HL-60 (cell line): ENCODE measurements around the gene TRPM4.

Source experiments
- DNase-seq, 2 experiments: peaks; one replicate each; pipeline ENCODE4 v3.0.0-alpha.2; 2010 to 2020; ENCODE audit warnings: low read depth in 1 of 2, low spot score in 1 of 2
- H3K27ac ChIP-seq: fragments of 250-450 bp; sonication (Bioruptor Pico); replicated peaks from 2 replicates; pipeline ENCODE4 v1.5.1; 2020; ENCODE audit warnings: mild to moderate bottlenecking, moderate library complexity
- H3K27me3 ChIP-seq: fragments of 250-450 bp; sonication (Bioruptor Pico); 2 replicates; pipeline ENCODE4 v1.5.1; 2021; ENCODE audit warnings: mild to moderate bottlenecking, moderate library complexity; ENCODE audit not compliant: insufficient read depth, poor library complexity, severe bottlenecking
- H3K4me3 ChIP-seq: replicated peaks from 2 replicates; pipeline ENCODE4 v1.5.1; 2011; ENCODE audit warnings: mild to moderate bottlenecking, control low read depth, low read length; ENCODE audit not compliant: insufficient read depth
- CTCF ChIP-seq: IDR thresholded peaks from one replicate; pipeline ENCODE4 v1.5.1; 2011; ENCODE audit warnings: low read length, control low read depth, inconsistent platforms; ENCODE audit not compliant: insufficient read depth
- GABPA ChIP-seq: IDR thresholded peaks from 2 replicates; pipeline ENCODE4 v1.6.1; 2012; ENCODE audit warnings: low read depth
- POLR2AphosphoS5 ChIP-seq: IDR thresholded peaks from 2 replicates; pipeline ENCODE4 v1.6.1; 2012; ENCODE audit warnings: low read depth
- REST ChIP-seq: IDR thresholded peaks from 2 replicates; pipeline ENCODE4 v1.6.1; 2012; ENCODE audit warnings: low read depth; ENCODE audit not compliant: insufficient replicate concordance
- SPI1 ChIP-seq: IDR thresholded peaks from 2 replicates; pipeline ENCODE4 v1.6.1; 2012; ENCODE audit warnings: low read depth, mild to moderate bottlenecking, borderline replicate concordance

TRPM4 gene

GRCh38 chr19:49189259-49189658 is 31.7 kb downstream of the TRPM4 start:
- Histone ChIP-seq H3K4me3 (no peak overlapping the region), H3K27ac (no peak overlapping the region)
- TF ChIP-seq REST (no peak), SPI1 (no peak), CTCF (no peak), POLR2AphosphoS5 (no peak), GABPA (peak; percentile 43)

GRCh38 chr19:49190781-49191180 is 33.2 kb downstream of the TRPM4 start:
- no peak overlapping the region for H3K4me3 ChIP-seq
- TF ChIP-seq SPI1 (no peak), GABPA (no peak)
- H3K27me3 ChIP-seq: no peaks in the 10 kb centered on the region
- DNase-seq: no peak
- H3K27ac ChIP-seq: no peak overlapping the region

More at GRCh38 chr19:49189259-49189658, 31.7 kb downstream of the TRPM4 start:
- H3K27me3 ChIP-seq: no peaks in the 10 kb centered on the region
- no peak for DNase-seq

GRCh38 chr19:49193822-49194394 is 36.3 kb downstream of the TRPM4 start:
- Histone ChIP-seq H3K27ac (no peak overlapping the region), H3K27me3 (no peaks in the 10 kb centered on the region), H3K4me3 (no peak overlapping the region)
- no peak for DNase-seq
- no peak for TF ChIP-seq POLR2AphosphoS5
- no peak for TF ChIP-seq CTCF
- TF ChIP-seq REST: no peak
- TF ChIP-seq SPI1: no peak
- TF ChIP-seq GABPA: no peak

- H3K4me3 ChIP-seq: no peak overlapping the region
- no peak overlapping the region for H3K27ac ChIP-seq
- DNase-seq: no peak
- TF ChIP-seq SPI1: no peak
- no peak for TF ChIP-seq POLR2AphosphoS5
- TF ChIP-seq CTCF: no peak
- no peak for TF ChIP-seq GABPA
- no peak for TF ChIP-seq REST
- no peaks in the 10 kb centered on the region for H3K27me3 ChIP-seq
Observed at GRCh38 chr19:49194408-49194807, 36.8 kb downstream of the TRPM4 start.
